Lower leg skin (tissue), 3 donors: Measurements from ENCODE around the gene ERO1A.

ENCODE experiments used
- POLR2A ChIP-seq, 2 donors: fragments of 450-650 bp; IDR thresholded peaks; one replicate each; pipeline ENCODE4 v1.6.1; 2016 to 2017; ENCODE audit warnings: antibody characterized with exemption in 2 of 2, mild to moderate bottlenecking in 1 of 2, moderate library complexity in 1 of 2
- TF ChIP-seq, protein P1 (sequence below), 3 donors: fragments of 450-650 bp; IDR thresholded peaks; one replicate each; pipeline ENCODE4 v1.5.1; 2016; ENCODE audit warnings: antibody characterized with exemption in 3 of 3, mild to moderate bottlenecking in 3 of 3, moderate library complexity in 2 of 3

GRCh38 chr14:52703664-52704063 is 8.3 kb upstream of the ERO1A start:
- TF ChIP-seq, protein P1, sequence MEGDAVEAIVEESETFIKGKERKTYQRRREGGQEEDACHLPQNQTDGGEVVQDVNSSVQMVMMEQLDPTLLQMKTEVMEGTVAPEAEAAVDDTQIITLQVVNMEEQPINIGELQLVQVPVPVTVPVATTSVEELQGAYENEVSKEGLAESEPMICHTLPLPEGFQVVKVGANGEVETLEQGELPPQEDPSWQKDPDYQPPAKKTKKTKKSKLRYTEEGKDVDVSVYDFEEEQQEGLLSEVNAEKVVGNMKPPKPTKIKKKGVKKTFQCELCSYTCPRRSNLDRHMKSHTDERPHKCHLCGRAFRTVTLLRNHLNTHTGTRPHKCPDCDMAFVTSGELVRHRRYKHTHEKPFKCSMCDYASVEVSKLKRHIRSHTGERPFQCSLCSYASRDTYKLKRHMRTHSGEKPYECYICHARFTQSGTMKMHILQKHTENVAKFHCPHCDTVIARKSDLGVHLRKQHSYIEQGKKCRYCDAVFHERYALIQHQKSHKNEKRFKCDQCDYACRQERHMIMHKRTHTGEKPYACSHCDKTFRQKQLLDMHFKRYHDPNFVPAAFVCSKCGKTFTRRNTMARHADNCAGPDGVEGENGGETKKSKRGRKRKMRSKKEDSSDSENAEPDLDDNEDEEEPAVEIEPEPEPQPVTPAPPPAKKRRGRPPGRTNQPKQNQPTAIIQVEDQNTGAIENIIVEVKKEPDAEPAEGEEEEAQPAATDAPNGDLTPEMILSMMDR (IDR thresholded peaks at IDR 0.05): no peak
- no peak for TF ChIP-seq POLR2A (IDR thresholded peaks at IDR 0.05)
